ENCODE measurements around the gene ATAD2B.
"Not testable (repeated sequence)": the region's sequence is repeated elsewhere in the genome, so short reads cannot be mapped to it uniquely, and the experiment has no call there.

ATAD2B gene

GRCh38 chr2:23746141-23746863 is 180.6 kb downstream of the ATAD2B start:
- no peak for DNase-seq (ENCODE audit: low read depth in 3 of 3)

- DNase-seq (ENCODE audit: low read depth in 3 of 3), result no peak
Observed at GRCh38 chr2:23745726-23746105, 181.2 kb downstream of the ATAD2B start.

GRCh38 chr2:23745068-23745725 is 181.7 kb downstream of the ATAD2B start:
- DNase-seq (ENCODE audit: low read depth in 3 of 3), result no peak

GRCh38 chr2:23736783-23737182 is 190.1 kb downstream of the ATAD2B start:
- DNase-seq (ENCODE audit: low read depth in 3 of 3), result not testable (repeated sequence)

- DNase-seq (ENCODE audit: low read depth in 3 of 3), result no peak
Observed at GRCh38 chr2:23734416-23734815, 192.5 kb downstream of the ATAD2B start.

- DNase-seq (ENCODE audit: low read depth in 3 of 3), result not testable (repeated sequence)
Observed at GRCh38 chr2:23723029-23723428, 203.9 kb downstream of the ATAD2B start.

GRCh38 chr2:23722255-23722654 is 204.7 kb downstream of the ATAD2B start:
- no peak for DNase-seq (ENCODE audit: low read depth in 3 of 3)

GRCh38 chr2:23721454-23721826 is 205.5 kb downstream of the ATAD2B start:
- no peak for DNase-seq (ENCODE audit: low read depth in 3 of 3)

- no peak for DNase-seq (ENCODE audit: low read depth in 3 of 3)
Observed at GRCh38 chr2:23720705-23721453, 206.0 kb downstream of the ATAD2B start.

GRCh38 chr2:23719716-23720115 is 207.2 kb downstream of the ATAD2B start:
- DNase-seq (ENCODE audit: low read depth in 3 of 3), result no peak

- no peak for DNase-seq (ENCODE audit: low read depth in 3 of 3)
Observed at GRCh38 chr2:23718931-23719700, 207.8 kb downstream of the ATAD2B start.

- no peak for DNase-seq (ENCODE audit: low read depth in 3 of 3)
Observed at GRCh38 chr2:23713351-23713750, 213.6 kb downstream of the ATAD2B start.

GRCh38 chr2:23712756-23713151 is 214.2 kb downstream of the ATAD2B start:
- DNase-seq (ENCODE audit: low read depth in 3 of 3), result no peak

GRCh38 chr2:23711979-23712755 is 214.8 kb downstream of the ATAD2B start:
- DNase-seq (ENCODE audit: low read depth in 3 of 3), result no peak

GRCh38 chr2:23709311-23709710 is 217.6 kb downstream of the ATAD2B start:
- DNase-seq (ENCODE audit: low read depth in 3 of 3), result no peak

- DNase-seq (ENCODE audit: low read depth in 3 of 3), result no peak
Observed at GRCh38 chr2:23708771-23709170, 218.2 kb downstream of the ATAD2B start.

- no peak for DNase-seq (ENCODE audit: low read depth in 3 of 3)
Observed at GRCh38 chr2:23707096-23707495, 219.8 kb downstream of the ATAD2B start.

GRCh38 chr2:23706613-23707078 is 220.3 kb downstream of the ATAD2B start:
- DNase-seq (ENCODE audit: low read depth in 3 of 3), result no peak

GRCh38 chr2:23705771-23706612 is 220.9 kb downstream of the ATAD2B start:
- DNase-seq (ENCODE audit: low read depth in 3 of 3), result no peak
